Measurements from ENCODE around the gene PDE4B.

DNA sequence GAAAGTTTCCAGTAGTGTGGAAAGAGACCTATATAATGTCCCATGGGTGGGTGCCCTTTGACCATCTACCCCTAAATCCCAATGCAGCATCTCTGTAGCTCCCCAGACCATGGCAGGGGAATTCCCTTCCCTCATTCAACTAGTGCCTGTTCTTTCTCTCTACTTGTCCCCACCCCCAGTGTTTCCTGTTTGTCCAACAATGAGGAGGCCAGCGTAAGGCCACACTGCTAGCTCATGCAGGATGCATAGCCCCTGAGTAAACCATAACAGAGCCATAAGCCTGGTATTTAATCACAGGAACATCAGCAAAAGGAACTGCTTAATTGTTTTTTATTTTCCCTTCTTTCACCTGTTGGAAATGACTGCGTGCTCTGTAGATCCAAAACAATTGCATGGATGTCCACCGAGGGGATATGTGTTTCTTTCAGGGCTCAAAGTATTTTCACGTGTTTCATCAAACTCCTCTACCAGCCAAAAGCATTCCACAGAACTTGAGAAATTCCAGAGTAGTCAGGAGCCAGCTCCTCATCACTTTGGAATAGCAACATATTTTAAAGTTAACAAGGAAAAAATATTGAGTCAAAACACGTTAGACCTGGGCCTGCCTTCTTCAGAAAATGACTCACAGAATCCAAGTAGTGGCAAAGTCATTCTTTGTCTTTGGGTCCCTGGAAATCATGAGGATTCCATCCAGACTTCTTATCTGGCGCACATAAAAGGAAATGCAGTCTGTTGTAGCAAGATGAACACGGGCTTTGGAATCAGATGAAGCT is 578.7 kb downstream of the PDE4B start:
- no peak for TF ChIP-seq EZH2phosphoT487 (IDR thresholded peaks at IDR 0.05; ENCODE audit: borderline replicate concordance, low read depth, low read length)
- TF ChIP-seq, protein P1, sequence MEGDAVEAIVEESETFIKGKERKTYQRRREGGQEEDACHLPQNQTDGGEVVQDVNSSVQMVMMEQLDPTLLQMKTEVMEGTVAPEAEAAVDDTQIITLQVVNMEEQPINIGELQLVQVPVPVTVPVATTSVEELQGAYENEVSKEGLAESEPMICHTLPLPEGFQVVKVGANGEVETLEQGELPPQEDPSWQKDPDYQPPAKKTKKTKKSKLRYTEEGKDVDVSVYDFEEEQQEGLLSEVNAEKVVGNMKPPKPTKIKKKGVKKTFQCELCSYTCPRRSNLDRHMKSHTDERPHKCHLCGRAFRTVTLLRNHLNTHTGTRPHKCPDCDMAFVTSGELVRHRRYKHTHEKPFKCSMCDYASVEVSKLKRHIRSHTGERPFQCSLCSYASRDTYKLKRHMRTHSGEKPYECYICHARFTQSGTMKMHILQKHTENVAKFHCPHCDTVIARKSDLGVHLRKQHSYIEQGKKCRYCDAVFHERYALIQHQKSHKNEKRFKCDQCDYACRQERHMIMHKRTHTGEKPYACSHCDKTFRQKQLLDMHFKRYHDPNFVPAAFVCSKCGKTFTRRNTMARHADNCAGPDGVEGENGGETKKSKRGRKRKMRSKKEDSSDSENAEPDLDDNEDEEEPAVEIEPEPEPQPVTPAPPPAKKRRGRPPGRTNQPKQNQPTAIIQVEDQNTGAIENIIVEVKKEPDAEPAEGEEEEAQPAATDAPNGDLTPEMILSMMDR (conservative IDR thresholded peaks at IDR 0.05; ENCODE audit: low read length): no peak
